GM23338 (cell line): ENCODE measurements around the gene FNIP2. TPM values are rescaled to one million over a fixed set of nuclear protein-coding genes. Genes with fewer than 3 reads are reported as not detected.

Experiments
- ATAC-seq: fragments of 200-7000 bp; cut with Tn5 transposase; 3 replicates; pipeline ENCODE4 v1.9.1; 2020
- DNase-seq: peaks from one replicate; pipeline ENCODE4 v3.0.0-alpha.2; 2015; ENCODE audit warnings: low spot score
- H2AFZ ChIP-seq: fragments of 200-600 bp; sonication (generic); 2 replicates; pipeline ENCODE4 v1.8.0; 2016; ENCODE audit warnings: antibody characterized with exemption, mild to moderate bottlenecking, moderate library complexity
- H3F3A ChIP-seq: fragments of 200-600 bp; sonication (generic); replicated peaks from 2 replicates; pipeline ENCODE4 v1.8.0; 2017; ENCODE audit warnings: antibody characterized with exemption, mixed run types, low read depth
- H3K27ac ChIP-seq: fragments of 200-600 bp; sonication (generic); 2 replicates; pipeline ENCODE4 v1.6.1; 2016; ENCODE audit warnings: low read depth
- H3K27me3 ChIP-seq: fragments of 200-600 bp; sonication (generic); 2 replicates; pipeline ENCODE4 v1.8.0; 2016; ENCODE audit warnings: mild to moderate bottlenecking, mixed run types, moderate library complexity; ENCODE audit not compliant: insufficient read depth
- H3K36me3 ChIP-seq: fragments of 200-600 bp; sonication (generic); 2 replicates; pipeline ENCODE4 v1.8.0; 2016; ENCODE audit warnings: mild to moderate bottlenecking; ENCODE audit not compliant: insufficient read depth
- H3K4me1 ChIP-seq: fragments of 200-600 bp; sonication (generic); 2 replicates; pipeline ENCODE4 v1.8.0; 2016; ENCODE audit warnings: mild to moderate bottlenecking, moderate library complexity; ENCODE audit not compliant: insufficient read depth
- H3K4me2 ChIP-seq: fragments of 200-600 bp; sonication (generic); 2 replicates; pipeline ENCODE4 v1.7.1; 2017; ENCODE audit warnings: mixed run types
- H3K4me3 ChIP-seq: fragments of 200-600 bp; sonication (generic); 2 replicates; pipeline ENCODE4 v1.6.1; 2016; ENCODE audit warnings: mixed run types
- H3K79me2 ChIP-seq: fragments of 200-600 bp; sonication (generic); replicated peaks from 2 replicates; pipeline ENCODE4 v1.8.0; 2017; ENCODE audit warnings: mild to moderate bottlenecking; ENCODE audit not compliant: insufficient read depth
- H3K9me2 ChIP-seq: fragments of 200-600 bp; sonication (generic); 2 replicates; pipeline ENCODE4 v1.8.0; 2017; ENCODE audit not compliant: insufficient read depth
- H4K20me1 ChIP-seq: fragments of 200-600 bp; sonication (generic); replicated peaks from 2 replicates; pipeline ENCODE4 v1.8.0; 2017; ENCODE audit warnings: mild to moderate bottlenecking; ENCODE audit not compliant: insufficient read depth
- H3K27ac Mint-ChIP-seq: 2 replicates; pipeline ENCODE4 v1.8.0; 2020; ENCODE audit warnings: inconsistent platforms, mild to moderate bottlenecking, moderate library complexity, mixed read lengths
- H3K27me3 Mint-ChIP-seq: 3 replicates; pipeline ENCODE4 v1.8.0; 2022; ENCODE audit warnings: low read depth, mild to moderate bottlenecking, moderate library complexity, mixed read lengths, inconsistent platforms; ENCODE audit not compliant: insufficient read depth, poor library complexity
- H3K36me3 Mint-ChIP-seq: 3 replicates; pipeline ENCODE4 v1.8.0; 2021; ENCODE audit warnings: low read depth, mild to moderate bottlenecking, inconsistent platforms, moderate library complexity, mixed read lengths
- H3K4me1 Mint-ChIP-seq: 3 replicates; pipeline ENCODE4 v1.8.0; 2020; ENCODE audit warnings: mild to moderate bottlenecking, inconsistent platforms, mixed read lengths
- H3K4me3 Mint-ChIP-seq: 3 replicates; pipeline ENCODE4 v1.8.0; 2021; ENCODE audit warnings: moderate library complexity, mild to moderate bottlenecking, inconsistent platforms, mixed read lengths
- H3K9me3 Mint-ChIP-seq: 3 replicates; pipeline ENCODE4 v1.8.0; 2020; ENCODE audit warnings: moderate library complexity, mild to moderate bottlenecking, inconsistent platforms, mixed read lengths
- CREB1 ChIP-seq: fragments of 250-450 bp; sonication (Bioruptor Pico); IDR thresholded peaks from 2 replicates; pipeline ENCODE4 v1.5.0; 2020; ENCODE audit warnings: low read depth, mild to moderate bottlenecking, moderate library complexity
- CTCF ChIP-seq, 2 experiments: fragments of 200-600 bp in 1 of 2; sonication (generic) in 1 of 2; conservative IDR thresholded peaks; 2 replicates each; pipeline versions ENCODE4 v1.5.1 to v1.6.1; 2016 to 2017; ENCODE audit warnings: antibody characterized with exemption in 2 of 2, low read depth in 2 of 2, mild to moderate bottlenecking in 2 of 2, moderate library complexity in 1 of 2
- EZH2 ChIP-seq: fragments of 200-600 bp; sonication (generic); IDR thresholded peaks from one replicate; pipeline ENCODE4 v1.8.0; 2017; ENCODE audit warnings: antibody characterized with exemption, mild to moderate bottlenecking, low read depth; ENCODE audit not compliant: unreplicated experiment
- EZH2phosphoT487 ChIP-seq: fragments of 200-600 bp; sonication (generic); IDR thresholded peaks from one replicate; pipeline ENCODE4 v1.8.1; 2018; ENCODE audit warnings: antibody characterized with exemption; ENCODE audit not compliant: unreplicated experiment
- JUNB ChIP-seq: IDR thresholded peaks from one replicate; pipeline ENCODE4 v1.6.1; 2016; ENCODE audit warnings: antibody characterized with exemption; ENCODE audit not compliant: unreplicated experiment
- NANOG ChIP-seq: IDR thresholded peaks from 2 replicates; pipeline ENCODE4 v1.6.1; 2016; ENCODE audit warnings: antibody characterized with exemption, borderline replicate concordance
- POLR2AphosphoS5 ChIP-seq: IDR thresholded peaks from 2 replicates; pipeline ENCODE4 v1.6.1; 2016; ENCODE audit warnings: antibody characterized with exemption, low read depth
- REST ChIP-seq: IDR thresholded peaks from one replicate; pipeline ENCODE4 v1.6.1; 2018; ENCODE audit warnings: antibody characterized with exemption; ENCODE audit not compliant: unreplicated experiment
- STAT1 ChIP-seq: IDR thresholded peaks from one replicate; pipeline ENCODE4 v1.6.1; 2016; ENCODE audit warnings: antibody characterized with exemption; ENCODE audit not compliant: unreplicated experiment
- ZNF114 ChIP-seq: fragments of 250-450 bp; sonication (Bioruptor Pico); IDR thresholded peaks from 2 replicates; pipeline ENCODE4 v1.5.0; 2020; ENCODE audit warnings: mild to moderate bottlenecking, moderate library complexity
- ZNF331 ChIP-seq: fragments of 250-450 bp; sonication (Bioruptor Pico); IDR thresholded peaks from 2 replicates; pipeline ENCODE4 v1.5.0; 2020; ENCODE audit warnings: low read depth, mild to moderate bottlenecking, moderate library complexity
- polyA plus RNA-seq: library from polyadenylated mRNA; unstranded; fragments of >200 nt; fragmentation: Nextera tagmentation; extraction: Ambion mirVana; gene quantifications from 2 replicates; pipeline ENCODE4 v1.2.1, GENCODE V29; 2016
- total RNA-seq: library from RNA; depleted of rRNA; stranded (reverse); fragments of >200 nt; shearing (Covaris generic); gene quantifications from 2 replicates; pipeline ENCODE4 v1.2.3, GENCODE V29; 2014
- TF ChIP-seq, protein P1 (sequence below): fragments of 250-450 bp; sonication (Bioruptor Pico); IDR thresholded peaks from 2 replicates; pipeline ENCODE4 v1.5.0; 2020; ENCODE audit warnings: mild to moderate bottlenecking, moderate library complexity
- TF ChIP-seq, protein P2 (sequence below): IDR thresholded peaks from 2 replicates; pipeline ENCODE4 v1.6.1; 2016; ENCODE audit warnings: antibody characterized with exemption

FNIP2 gene
- total and polyA plus RNA-seq, 2 experiments from 2014 or later, result 2.7 to 17.2 TPM

DNA sequence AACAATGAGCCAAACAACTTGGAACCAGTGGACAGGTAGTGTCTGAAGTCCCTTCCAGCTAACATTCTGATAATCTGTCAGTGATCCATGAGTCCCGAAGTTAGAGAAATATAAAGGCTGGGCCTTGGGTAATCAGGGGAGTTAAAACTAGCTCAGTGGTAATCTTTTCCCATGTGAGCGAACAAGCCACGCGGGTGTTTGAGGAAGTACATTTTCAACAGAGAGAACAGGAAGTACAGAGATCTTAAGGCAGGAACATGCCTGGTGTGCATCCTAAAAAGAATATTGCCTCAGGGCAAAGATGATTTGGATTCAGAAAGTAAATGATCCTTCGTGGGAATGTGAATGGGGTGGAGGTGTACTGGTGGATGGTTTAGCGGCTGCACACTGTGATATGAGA is 42.9 kb downstream of the FNIP2 start:
- H3K27me3 Mint-ChIP-seq, result peaks cover 1% of the 10 kb centered on the region
- ATAC-seq, result no peak
- H3K4me1 ChIP-seq, result peaks cover 14% of the 10 kb centered on the region
- no peak overlapping the region for H3K27ac Mint-ChIP-seq
- no peaks in the 10 kb centered on the region for H3K27me3 ChIP-seq
- H2AFZ ChIP-seq, result no peak overlapping the region
- H3K27ac ChIP-seq, result no peak overlapping the region
- no peaks in the 10 kb centered on the region for H3K9me2 ChIP-seq
- no peak for DNase-seq
- peaks cover 15% of the 10 kb centered on the region for H3K4me1 Mint-ChIP-seq
- H3K9me3 Mint-ChIP-seq, result no peaks in the 10 kb centered on the region
- H4K20me1 ChIP-seq, result no peaks in the 10 kb centered on the region
- H3K4me2 ChIP-seq, result no peak overlapping the region
- no peak overlapping the region for H3K4me3 Mint-ChIP-seq
- H3K4me3 ChIP-seq, result no peak overlapping the region
- H3K79me2 ChIP-seq, result peaks cover 11% of the 10 kb centered on the region
- H3K36me3 Mint-ChIP-seq, result no peaks in the 10 kb centered on the region
- H3K36me3 ChIP-seq, result no peaks in the 10 kb centered on the region
- H3F3A ChIP-seq, result no peaks in the 10 kb centered on the region
- no peak for TF ChIP-seq POLR2AphosphoS5
- TF ChIP-seq JUNB, result no peak
- TF ChIP-seq REST, result no peak
- no peak for TF ChIP-seq ZNF331 (CRISPR knock-in tag)
- no peak for TF ChIP-seq ZNF114 (CRISPR knock-in tag)
- TF ChIP-seq, protein P1, sequence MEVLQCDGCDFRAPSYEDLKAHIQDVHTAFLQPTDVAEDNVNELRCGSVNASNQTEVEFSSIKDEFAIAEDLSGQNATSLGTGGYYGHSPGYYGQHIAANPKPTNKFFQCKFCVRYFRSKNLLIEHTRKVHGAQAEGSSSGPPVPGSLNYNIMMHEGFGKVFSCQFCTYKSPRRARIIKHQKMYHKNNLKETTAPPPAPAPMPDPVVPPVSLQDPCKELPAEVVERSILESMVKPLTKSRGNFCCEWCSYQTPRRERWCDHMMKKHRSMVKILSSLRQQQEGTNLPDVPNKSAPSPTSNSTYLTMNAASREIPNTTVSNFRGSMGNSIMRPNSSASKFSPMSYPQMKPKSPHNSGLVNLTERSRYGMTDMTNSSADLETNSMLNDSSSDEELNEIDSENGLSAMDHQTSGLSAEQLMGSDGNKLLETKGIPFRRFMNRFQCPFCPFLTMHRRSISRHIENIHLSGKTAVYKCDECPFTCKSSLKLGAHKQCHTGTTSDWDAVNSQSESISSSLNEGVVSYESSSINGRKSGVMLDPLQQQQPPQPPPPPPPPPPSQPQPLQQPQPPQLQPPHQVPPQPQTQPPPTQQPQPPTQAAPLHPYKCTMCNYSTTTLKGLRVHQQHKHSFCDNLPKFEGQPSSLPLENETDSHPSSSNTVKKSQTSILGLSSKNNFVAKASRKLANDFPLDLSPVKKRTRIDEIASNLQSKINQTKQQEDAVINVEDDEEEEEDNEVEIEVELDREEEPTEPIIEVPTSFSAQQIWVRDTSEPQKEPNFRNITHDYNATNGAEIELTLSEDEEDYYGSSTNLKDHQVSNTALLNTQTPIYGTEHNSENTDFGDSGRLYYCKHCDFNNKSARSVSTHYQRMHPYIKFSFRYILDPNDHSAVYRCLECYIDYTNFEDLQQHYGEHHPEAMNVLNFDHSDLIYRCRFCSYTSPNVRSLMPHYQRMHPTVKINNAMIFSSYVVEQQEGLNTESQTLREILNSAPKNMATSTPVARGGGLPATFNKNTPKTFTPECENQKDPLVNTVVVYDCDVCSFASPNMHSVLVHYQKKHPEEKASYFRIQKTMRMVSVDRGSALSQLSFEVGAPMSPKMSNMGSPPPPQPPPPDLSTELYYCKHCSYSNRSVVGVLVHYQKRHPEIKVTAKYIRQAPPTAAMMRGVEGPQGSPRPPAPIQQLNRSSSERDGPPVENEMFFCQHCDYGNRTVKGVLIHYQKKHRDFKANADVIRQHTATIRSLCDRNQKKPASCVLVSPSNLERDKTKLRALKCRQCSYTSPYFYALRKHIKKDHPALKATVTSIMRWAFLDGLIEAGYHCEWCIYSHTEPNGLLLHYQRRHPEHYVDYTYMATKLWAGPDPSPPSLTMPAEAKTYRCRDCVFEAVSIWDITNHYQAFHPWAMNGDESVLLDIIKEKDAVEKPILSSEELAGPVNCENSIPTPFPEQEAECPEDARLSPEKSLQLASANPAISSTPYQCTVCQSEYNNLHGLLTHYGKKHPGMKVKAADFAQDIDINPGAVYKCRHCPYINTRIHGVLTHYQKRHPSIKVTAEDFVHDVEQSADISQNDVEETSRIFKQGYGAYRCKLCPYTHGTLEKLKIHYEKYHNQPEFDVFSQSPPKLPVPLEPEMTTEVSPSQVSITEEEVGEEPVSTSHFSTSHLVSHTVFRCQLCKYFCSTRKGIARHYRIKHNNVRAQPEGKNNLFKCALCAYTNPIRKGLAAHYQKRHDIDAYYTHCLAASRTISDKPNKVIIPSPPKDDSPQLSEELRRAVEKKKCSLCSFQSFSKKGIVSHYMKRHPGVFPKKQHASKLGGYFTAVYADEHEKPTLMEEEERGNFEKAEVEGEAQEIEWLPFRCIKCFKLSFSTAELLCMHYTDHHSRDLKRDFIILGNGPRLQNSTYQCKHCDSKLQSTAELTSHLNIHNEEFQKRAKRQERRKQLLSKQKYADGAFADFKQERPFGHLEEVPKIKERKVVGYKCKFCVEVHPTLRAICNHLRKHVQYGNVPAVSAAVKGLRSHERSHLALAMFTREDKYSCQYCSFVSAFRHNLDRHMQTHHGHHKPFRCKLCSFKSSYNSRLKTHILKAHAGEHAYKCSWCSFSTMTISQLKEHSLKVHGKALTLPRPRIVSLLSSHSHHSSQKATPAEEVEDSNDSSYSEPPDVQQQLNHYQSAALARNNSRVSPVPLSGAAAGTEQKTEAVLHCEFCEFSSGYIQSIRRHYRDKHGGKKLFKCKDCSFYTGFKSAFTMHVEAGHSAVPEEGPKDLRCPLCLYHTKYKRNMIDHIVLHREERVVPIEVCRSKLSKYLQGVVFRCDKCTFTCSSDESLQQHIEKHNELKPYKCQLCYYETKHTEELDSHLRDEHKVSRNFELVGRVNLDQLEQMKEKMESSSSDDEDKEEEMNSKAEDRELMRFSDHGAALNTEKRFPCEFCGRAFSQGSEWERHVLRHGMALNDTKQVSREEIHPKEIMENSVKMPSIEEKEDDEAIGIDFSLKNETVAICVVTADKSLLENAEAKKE, result no peak
- TF ChIP-seq, protein P2, sequence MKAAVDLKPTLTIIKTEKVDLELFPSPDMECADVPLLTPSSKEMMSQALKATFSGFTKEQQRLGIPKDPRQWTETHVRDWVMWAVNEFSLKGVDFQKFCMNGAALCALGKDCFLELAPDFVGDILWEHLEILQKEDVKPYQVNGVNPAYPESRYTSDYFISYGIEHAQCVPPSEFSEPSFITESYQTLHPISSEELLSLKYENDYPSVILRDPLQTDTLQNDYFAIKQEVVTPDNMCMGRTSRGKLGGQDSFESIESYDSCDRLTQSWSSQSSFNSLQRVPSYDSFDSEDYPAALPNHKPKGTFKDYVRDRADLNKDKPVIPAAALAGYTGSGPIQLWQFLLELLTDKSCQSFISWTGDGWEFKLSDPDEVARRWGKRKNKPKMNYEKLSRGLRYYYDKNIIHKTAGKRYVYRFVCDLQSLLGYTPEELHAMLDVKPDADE, result no peak
- TF ChIP-seq NANOG, result no peak
- no peak for TF ChIP-seq EZH2phosphoT487
- TF ChIP-seq CREB1 (CRISPR knock-in tag), result no peak
- TF ChIP-seq EZH2, result no peak
- TF ChIP-seq CTCF (conservative IDR thresholded peaks at IDR 0.05; ENCODE audit: low read depth in 2 of 2), result no peak
- no peak for TF ChIP-seq STAT1
